ENCODE data around the gene RPAIN.

GRCh38 chr17:5381542-5381941, 38.4 kb upstream of the RPAIN start:
- TF ChIP-seq KLF12 (CRISPR knock-in tag; IDR thresholded peaks at IDR 0.05; ENCODE audit: borderline replicate concordance), result no peak
- TF ChIP-seq SP1 (IDR thresholded peaks at IDR 0.05), result no peak
- TF ChIP-seq SP1 (CRISPR knock-in tag; IDR thresholded peaks at IDR 0.05), result no peak
- TF ChIP-seq SNAPC5 (CRISPR knock-in tag; IDR thresholded peaks at IDR 0.05; ENCODE audit: borderline replicate concordance), result no peak
- TF ChIP-seq CTCF (CRISPR knock-in tag; IDR thresholded peaks at IDR 0.05), result no peak
- TF ChIP-seq LRRFIP1 (CRISPR knock-in tag; conservative IDR thresholded peaks at IDR 0.05), result no peak
- no peak for TF ChIP-seq SMAD3 (CRISPR knock-in tag; IDR thresholded peaks at IDR 0.05)
- no peak for TF ChIP-seq FOXA3 (CRISPR knock-in tag; IDR thresholded peaks at IDR 0.05)
- no peak for TF ChIP-seq HNRNPUL1 (IDR thresholded peaks at IDR 0.05; ENCODE audit: low read depth, low read length)
- no peak for TF ChIP-seq ZNF773 (CRISPR knock-in tag; IDR thresholded peaks at IDR 0.05; ENCODE audit: borderline replicate concordance)
- no peak for TF ChIP-seq POGK (CRISPR knock-in tag; conservative IDR thresholded peaks at IDR 0.05)
